ENCODE measurements around the gene HIPK3. TPM values are rescaled to one million over a fixed set of nuclear protein-coding genes. Genes with fewer than 3 reads are reported as not detected.

HIPK3 gene
- total and polyA plus RNA-seq, 9 of the 15 experiments (the other 6 are each of a cell fraction or from before 2014, with no cell fraction given): 2.3 to 19.6 (median 7.5) TPM

DNA sequence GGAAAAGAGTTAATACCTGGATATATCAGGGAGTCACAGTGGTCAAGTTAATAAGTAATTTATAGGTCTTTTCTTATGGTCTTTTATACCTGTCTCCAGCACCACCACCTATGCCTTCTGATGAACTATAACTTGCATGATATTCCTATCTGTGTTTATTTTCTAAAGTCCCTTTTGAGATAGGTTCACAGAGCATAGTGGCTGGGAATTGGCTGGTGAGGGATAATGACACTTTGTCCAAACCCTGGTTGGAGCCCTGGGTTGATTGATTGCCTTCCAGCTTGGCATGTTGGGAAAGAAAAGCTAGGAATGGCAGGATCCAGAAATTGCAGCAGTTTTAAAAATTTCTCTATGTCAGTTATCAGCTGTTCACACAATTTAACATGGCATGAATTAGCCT lies 23.2 kb downstream of the HIPK3 start (continued):
- TF ChIP-seq SP2 (IDR thresholded peaks at IDR 0.05; ENCODE audit: extremely low read depth, low read depth, low read length, poor library complexity, severe bottlenecking): no peak
- no peak for TF ChIP-seq DIDO1 (tag; IDR thresholded peaks at IDR 0.05; ENCODE audit: low read depth)
- TF ChIP-seq TSHZ1 (CRISPR knock-in tag; IDR thresholded peaks at IDR 0.05): no peak
- no peak for TF ChIP-seq ZNF695 (CRISPR knock-in tag; IDR thresholded peaks at IDR 0.05)
- no peak for TF ChIP-seq STAG1 (CRISPR knock-in tag; IDR thresholded peaks at IDR 0.05; ENCODE audit: borderline replicate concordance)

DNA sequence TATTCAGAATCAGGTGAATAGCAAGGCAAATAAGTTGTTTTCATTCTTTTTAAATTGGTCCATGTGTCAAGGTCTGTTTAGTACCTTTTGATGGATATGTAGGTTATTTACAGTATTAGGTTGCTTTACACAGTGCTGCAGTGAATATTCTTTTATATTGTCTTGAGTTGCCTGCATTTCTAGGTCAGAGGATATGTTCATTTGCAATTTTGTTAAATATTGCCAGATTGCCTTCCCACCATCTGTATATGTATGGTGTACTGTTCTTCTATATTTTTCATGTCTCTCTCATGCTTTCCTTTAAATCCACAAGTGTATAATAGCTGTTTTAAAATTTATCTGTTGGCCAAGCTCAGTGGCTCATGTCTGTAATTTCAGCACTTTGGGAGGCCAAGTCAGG lies 24.6 kb downstream of the HIPK3 start:
- no peak for ATAC-seq
- H3K79me2 ChIP-seq (ENCODE audit: control insufficient read depth, insufficient read depth, low read length): peaks cover 50% of the 10 kb centered on the region
- no peak overlapping the region for H2AFZ ChIP-seq (ENCODE audit: low read depth, low read length)
- H3K27ac ChIP-seq (ENCODE audit: extremely low read depth, low read depth, low read length): no peak overlapping the region
- H3K9me3 ChIP-seq (replicated peaks; ENCODE audit: control insufficient read depth, insufficient read depth, low read depth, low read length): no peaks in the 10 kb centered on the region
- DNase-seq (ENCODE audit: extremely low read depth in 1 of 4, low spot score in 3 of 4): no peak
- FAIRE-seq: peak; percentile 6
- H3K27me3 ChIP-seq (ENCODE audit: control insufficient read depth in 2 of 2, insufficient read depth in 2 of 2, low read length in 2 of 2): no peaks in the 10 kb centered on the region
- H3K4me2 ChIP-seq (ENCODE audit: insufficient read depth, low read length): no peak overlapping the region
- no TSS peak for BruUV-seq (replicated peaks)
- no peak overlapping the region for H3K9ac ChIP-seq (ENCODE audit: insufficient read depth in 1 of 2, low read depth in 2 of 2, low read length in 2 of 2)
- no peak overlapping the region for H3K4me3 ChIP-seq
- intact Hi-C loops (cut with micrococcal nuclease) (no loop called here), in situ Hi-C loops (cut with MboI) (no loop called here)
- no peaks in the 10 kb centered on the region for H4K20me1 ChIP-seq (replicated peaks; ENCODE audit: control insufficient read depth, insufficient read depth, low read length)
- ChIA-PET POLR2A (no interaction called here), CTCF (ENCODE audit: low intra/inter-chr PET ratio) (no interaction called here)
- H3K4me1 ChIP-seq (replicated peaks in 1 of 2; ENCODE audit: control insufficient read depth in 2 of 2, insufficient read depth in 2 of 2, low read length in 2 of 2): no peaks in the 10 kb centered on the region
- H3K36me3 ChIP-seq (ENCODE audit: control insufficient read depth, insufficient read depth, low read length): peaks cover 5% of the 10 kb centered on the region; the same call in 1 of the 3 replicates
- H3K9me1 ChIP-seq (ENCODE audit: control insufficient read depth, insufficient read depth, low read length): no peaks in the 10 kb centered on the region
- no peak for TF ChIP-seq NR2F6 (CRISPR knock-in tag; IDR thresholded peaks at IDR 0.05)
- no peak for TF ChIP-seq THRA (IDR thresholded peaks at IDR 0.05)
- TF ChIP-seq, protein P1, sequence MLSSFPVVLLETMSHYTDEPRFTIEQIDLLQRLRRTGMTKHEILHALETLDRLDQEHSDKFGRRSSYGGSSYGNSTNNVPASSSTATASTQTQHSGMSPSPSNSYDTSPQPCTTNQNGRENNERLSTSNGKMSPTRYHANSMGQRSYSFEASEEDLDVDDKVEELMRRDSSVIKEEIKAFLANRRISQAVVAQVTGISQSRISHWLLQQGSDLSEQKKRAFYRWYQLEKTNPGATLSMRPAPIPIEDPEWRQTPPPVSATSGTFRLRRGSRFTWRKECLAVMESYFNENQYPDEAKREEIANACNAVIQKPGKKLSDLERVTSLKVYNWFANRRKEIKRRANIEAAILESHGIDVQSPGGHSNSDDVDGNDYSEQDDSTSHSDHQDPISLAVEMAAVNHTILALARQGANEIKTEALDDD (IDR thresholded peaks at IDR 0.05): no peak
- no peak for TF ChIP-seq BHLHE40 (IDR thresholded peaks at IDR 0.05; ENCODE audit: low read length)
- TF ChIP-seq CSDE1 (IDR thresholded peaks at IDR 0.05): no peak
- TF ChIP-seq, protein P2, sequence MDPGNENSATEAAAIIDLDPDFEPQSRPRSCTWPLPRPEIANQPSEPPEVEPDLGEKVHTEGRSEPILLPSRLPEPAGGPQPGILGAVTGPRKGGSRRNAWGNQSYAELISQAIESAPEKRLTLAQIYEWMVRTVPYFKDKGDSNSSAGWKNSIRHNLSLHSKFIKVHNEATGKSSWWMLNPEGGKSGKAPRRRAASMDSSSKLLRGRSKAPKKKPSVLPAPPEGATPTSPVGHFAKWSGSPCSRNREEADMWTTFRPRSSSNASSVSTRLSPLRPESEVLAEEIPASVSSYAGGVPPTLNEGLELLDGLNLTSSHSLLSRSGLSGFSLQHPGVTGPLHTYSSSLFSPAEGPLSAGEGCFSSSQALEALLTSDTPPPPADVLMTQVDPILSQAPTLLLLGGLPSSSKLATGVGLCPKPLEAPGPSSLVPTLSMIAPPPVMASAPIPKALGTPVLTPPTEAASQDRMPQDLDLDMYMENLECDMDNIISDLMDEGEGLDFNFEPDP (CRISPR knock-in tag; IDR thresholded peaks at IDR 0.05): no peak
- TF ChIP-seq HDAC8 (tag; IDR thresholded peaks at IDR 0.05): no peak
- TF ChIP-seq ZNF551 (CRISPR knock-in tag; IDR thresholded peaks at IDR 0.05): no peak
- no peak for TF ChIP-seq ZNF133 (CRISPR knock-in tag; IDR thresholded peaks at IDR 0.05)
- no peak for TF ChIP-seq DPF2 (IDR thresholded peaks at IDR 0.05)
- no peak for TF ChIP-seq TFAM (CRISPR knock-in tag; conservative IDR thresholded peaks at IDR 0.05)
- TF ChIP-seq MYNN (IDR thresholded peaks at IDR 0.05): no peak
- TF ChIP-seq MYNN (CRISPR knock-in tag; IDR thresholded peaks at IDR 0.05): no peak
